ENCODE results near the gene TSPOAP1. TPM values are rescaled to one million over a fixed set of nuclear protein-coding genes. Genes with fewer than 3 reads are reported as not detected.

The TSPOAP1 gene
- total and polyA plus RNA-seq, 10 of the 15 experiments (the other 5 are each of a cell fraction or from before 2014, with no cell fraction given), result 0.58 to 16.4 (median 4.2) TPM; not detected in 1

DNA sequence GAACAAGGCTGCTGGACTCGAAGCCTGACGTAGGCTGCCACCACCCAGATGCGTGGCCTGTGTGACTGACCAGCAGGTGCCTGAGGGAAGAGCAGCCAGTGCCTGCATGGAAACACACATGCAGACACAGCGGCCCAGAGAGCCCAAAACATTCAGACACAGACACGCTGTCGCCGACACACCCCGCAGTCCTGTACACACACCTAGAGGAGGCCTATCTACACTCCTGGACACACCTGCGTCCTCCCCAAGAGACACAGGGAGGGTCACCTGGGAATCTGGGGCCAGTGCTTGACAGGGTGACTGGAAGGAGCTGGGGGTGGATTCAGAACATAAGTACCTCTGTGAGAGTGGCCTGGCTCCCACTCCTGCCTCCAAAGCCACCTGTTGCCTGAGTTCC is 6.1 kb upstream of the TSPOAP1 start (continued):
- TF ChIP-seq EZH2 (IDR thresholded peaks at IDR 0.05; ENCODE audit: borderline replicate concordance, control insufficient read depth, low read depth, low read length) (no peak), BHLHE40 (IDR thresholded peaks at IDR 0.05; ENCODE audit: borderline replicate concordance in 1 of 2, low read depth in 2 of 2, low read length in 1 of 2) (0 out of 4 replicates have a peak, but pooled peaks of 1 of the 2 experiments have one; percentile 12), MTA3 (IDR thresholded peaks at IDR 0.05; ENCODE audit: borderline replicate concordance, low read length) (no peak), HDGF (IDR thresholded peaks at IDR 0.05) (0 out of 2 replicates have a peak, but pooled peaks have one; percentile 12), HCFC1 (IDR thresholded peaks at IDR 0.05; ENCODE audit: low read length) (no peak), JUND (IDR thresholded peaks at IDR 0.05; ENCODE audit: low read depth, low read length) (no peak), POLR2AphosphoS5 (IDR thresholded peaks at IDR 0.05; ENCODE audit: low read length) (peak; percentile 66), POLR2AphosphoS2 (IDR thresholded peaks at IDR 0.05; ENCODE audit: low read depth, low read length) (peak; percentile 52; the same call in 1 of the 2 replicates), IKZF2 (IDR thresholded peaks at IDR 0.05) (no peak), ZSCAN29 (IDR thresholded peaks at IDR 0.05) (no peak), LARP7 (IDR thresholded peaks at IDR 0.05) (peak; percentile 45; the same call in 1 of the 2 replicates), CHD1 (IDR thresholded peaks at IDR 0.05; ENCODE audit: low read depth, low read length) (0 out of 2 replicates have a peak, but pooled peaks have one; percentile 43), NBN (IDR thresholded peaks at IDR 0.05) (no peak)
- TF ChIP-seq, protein P1, sequence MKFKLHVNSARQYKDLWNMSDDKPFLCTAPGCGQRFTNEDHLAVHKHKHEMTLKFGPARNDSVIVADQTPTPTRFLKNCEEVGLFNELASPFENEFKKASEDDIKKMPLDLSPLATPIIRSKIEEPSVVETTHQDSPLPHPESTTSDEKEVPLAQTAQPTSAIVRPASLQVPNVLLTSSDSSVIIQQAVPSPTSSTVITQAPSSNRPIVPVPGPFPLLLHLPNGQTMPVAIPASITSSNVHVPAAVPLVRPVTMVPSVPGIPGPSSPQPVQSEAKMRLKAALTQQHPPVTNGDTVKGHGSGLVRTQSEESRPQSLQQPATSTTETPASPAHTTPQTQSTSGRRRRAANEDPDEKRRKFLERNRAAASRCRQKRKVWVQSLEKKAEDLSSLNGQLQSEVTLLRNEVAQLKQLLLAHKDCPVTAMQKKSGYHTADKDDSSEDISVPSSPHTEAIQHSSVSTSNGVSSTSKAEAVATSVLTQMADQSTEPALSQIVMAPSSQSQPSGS (IDR thresholded peaks at IDR 0.05; ENCODE audit: low read length), result no peak
- TF ChIP-seq, protein P2, sequence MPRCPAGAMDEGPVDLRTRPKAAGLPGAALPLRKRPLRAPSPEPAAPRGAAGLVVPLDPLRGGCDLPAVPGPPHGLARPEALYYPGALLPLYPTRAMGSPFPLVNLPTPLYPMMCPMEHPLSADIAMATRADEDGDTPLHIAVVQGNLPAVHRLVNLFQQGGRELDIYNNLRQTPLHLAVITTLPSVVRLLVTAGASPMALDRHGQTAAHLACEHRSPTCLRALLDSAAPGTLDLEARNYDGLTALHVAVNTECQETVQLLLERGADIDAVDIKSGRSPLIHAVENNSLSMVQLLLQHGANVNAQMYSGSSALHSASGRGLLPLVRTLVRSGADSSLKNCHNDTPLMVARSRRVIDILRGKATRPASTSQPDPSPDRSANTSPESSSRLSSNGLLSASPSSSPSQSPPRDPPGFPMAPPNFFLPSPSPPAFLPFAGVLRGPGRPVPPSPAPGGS (IDR thresholded peaks at IDR 0.05; ENCODE audit: borderline replicate concordance, insufficient read depth, low read depth, low read length, poor library complexity, severe bottlenecking), result no peak
- TF ChIP-seq, protein P3, sequence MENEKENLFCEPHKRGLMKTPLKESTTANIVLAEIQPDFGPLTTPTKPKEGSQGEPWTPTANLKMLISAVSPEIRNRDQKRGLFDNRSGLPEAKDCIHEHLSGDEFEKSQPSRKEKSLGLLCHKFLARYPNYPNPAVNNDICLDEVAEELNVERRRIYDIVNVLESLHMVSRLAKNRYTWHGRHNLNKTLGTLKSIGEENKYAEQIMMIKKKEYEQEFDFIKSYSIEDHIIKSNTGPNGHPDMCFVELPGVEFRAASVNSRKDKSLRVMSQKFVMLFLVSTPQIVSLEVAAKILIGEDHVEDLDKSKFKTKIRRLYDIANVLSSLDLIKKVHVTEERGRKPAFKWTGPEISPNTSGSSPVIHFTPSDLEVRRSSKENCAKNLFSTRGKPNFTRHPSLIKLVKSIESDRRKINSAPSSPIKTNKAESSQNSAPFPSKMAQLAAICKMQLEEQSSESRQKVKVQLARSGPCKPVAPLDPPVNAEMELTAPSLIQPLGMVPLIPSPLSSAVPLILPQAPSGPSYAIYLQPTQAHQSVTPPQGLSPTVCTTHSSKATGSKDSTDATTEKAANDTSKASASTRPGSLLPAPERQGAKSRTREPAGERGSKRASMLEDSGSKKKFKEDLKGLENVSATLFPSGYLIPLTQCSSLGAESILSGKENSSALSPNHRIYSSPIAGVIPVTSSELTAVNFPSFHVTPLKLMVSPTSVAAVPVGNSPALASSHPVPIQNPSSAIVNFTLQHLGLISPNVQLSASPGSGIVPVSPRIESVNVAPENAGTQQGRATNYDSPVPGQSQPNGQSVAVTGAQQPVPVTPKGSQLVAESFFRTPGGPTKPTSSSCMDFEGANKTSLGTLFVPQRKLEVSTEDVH (IDR thresholded peaks at IDR 0.05; ENCODE audit: low read depth, partially characterized antibody), result no peak
- TF ChIP-seq, protein P4, sequence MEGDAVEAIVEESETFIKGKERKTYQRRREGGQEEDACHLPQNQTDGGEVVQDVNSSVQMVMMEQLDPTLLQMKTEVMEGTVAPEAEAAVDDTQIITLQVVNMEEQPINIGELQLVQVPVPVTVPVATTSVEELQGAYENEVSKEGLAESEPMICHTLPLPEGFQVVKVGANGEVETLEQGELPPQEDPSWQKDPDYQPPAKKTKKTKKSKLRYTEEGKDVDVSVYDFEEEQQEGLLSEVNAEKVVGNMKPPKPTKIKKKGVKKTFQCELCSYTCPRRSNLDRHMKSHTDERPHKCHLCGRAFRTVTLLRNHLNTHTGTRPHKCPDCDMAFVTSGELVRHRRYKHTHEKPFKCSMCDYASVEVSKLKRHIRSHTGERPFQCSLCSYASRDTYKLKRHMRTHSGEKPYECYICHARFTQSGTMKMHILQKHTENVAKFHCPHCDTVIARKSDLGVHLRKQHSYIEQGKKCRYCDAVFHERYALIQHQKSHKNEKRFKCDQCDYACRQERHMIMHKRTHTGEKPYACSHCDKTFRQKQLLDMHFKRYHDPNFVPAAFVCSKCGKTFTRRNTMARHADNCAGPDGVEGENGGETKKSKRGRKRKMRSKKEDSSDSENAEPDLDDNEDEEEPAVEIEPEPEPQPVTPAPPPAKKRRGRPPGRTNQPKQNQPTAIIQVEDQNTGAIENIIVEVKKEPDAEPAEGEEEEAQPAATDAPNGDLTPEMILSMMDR (IDR thresholded peaks at IDR 0.05 in 2 of 3, conservative IDR thresholded peaks at IDR 0.05 in 1 of 3; ENCODE audit: control insufficient read depth in 2 of 3, extremely low read depth in 1 of 3, insufficient read depth in 1 of 3, low read depth in 3 of 3, low read length in 3 of 3), result no peak
- TF ChIP-seq, protein P5, sequence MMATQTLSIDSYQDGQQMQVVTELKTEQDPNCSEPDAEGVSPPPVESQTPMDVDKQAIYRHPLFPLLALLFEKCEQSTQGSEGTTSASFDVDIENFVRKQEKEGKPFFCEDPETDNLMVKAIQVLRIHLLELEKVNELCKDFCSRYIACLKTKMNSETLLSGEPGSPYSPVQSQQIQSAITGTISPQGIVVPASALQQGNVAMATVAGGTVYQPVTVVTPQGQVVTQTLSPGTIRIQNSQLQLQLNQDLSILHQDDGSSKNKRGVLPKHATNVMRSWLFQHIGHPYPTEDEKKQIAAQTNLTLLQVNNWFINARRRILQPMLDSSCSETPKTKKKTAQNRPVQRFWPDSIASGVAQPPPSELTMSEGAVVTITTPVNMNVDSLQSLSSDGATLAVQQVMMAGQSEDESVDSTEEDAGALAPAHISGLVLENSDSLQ (IDR thresholded peaks at IDR 0.05), result no peak

All from GM12878 (cell line).